Measurements from ENCODE around the gene HSD11B1L. TPM values are rescaled to one million over a fixed set of nuclear protein-coding genes. Genes with fewer than 3 reads are reported as not detected.

HSD11B1L gene
- total RNA-seq, 3 donors from 2014 or later (not counting 1 experiment from before 2014, with no cell fraction given) = 1.1 to 3.7 (median 3.0) TPM

DNA sequence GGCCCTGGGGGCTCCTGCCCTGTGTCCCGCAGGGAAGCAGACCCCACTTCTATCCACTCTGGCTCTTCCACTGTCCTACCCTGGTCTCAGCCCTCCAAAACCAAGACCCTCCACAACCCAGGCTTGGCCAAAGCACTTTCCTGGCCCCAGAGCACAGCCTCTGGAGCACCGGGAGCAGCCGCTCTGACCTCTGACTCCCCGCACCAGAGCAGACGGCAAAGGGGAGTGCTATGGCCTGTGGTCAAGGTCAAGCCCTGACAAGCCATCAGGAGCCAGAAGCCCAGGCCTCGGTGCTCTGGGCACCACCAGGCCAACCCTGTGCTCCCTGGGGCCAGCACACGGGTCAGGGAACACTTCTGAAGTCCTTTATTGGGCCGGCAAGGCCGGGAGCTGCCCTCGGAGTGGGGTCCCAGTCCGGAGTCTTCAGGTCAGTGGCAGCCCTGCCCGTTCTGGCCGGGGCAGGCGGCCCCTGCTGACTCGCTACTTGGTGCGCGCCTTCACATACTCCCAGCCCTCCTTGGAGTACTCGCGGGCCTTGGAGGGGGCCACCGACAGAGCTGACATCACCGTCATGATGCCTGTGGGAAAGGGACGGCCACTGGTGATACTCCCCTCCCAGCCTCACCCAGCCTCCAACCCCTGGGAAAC, 2.6 kb upstream of the HSD11B1L start:
- 98% methylated on average over 21 of the region's 22 CpGs for WGBS (ENCODE audit: insufficient coverage)
- H3K27ac Mint-ChIP-seq = no peak overlapping the region
- intact Hi-C loops (cut with micrococcal nuclease) = no loop called here
- TF ChIP-seq, protein P1, sequence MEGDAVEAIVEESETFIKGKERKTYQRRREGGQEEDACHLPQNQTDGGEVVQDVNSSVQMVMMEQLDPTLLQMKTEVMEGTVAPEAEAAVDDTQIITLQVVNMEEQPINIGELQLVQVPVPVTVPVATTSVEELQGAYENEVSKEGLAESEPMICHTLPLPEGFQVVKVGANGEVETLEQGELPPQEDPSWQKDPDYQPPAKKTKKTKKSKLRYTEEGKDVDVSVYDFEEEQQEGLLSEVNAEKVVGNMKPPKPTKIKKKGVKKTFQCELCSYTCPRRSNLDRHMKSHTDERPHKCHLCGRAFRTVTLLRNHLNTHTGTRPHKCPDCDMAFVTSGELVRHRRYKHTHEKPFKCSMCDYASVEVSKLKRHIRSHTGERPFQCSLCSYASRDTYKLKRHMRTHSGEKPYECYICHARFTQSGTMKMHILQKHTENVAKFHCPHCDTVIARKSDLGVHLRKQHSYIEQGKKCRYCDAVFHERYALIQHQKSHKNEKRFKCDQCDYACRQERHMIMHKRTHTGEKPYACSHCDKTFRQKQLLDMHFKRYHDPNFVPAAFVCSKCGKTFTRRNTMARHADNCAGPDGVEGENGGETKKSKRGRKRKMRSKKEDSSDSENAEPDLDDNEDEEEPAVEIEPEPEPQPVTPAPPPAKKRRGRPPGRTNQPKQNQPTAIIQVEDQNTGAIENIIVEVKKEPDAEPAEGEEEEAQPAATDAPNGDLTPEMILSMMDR (IDR thresholded peaks at IDR 0.05) = no peak
- DNase-seq (no peak), ATAC-seq (no peak)
- H3K27me3 Mint-ChIP-seq (ENCODE audit: low read depth in 2 of 2) = no peaks in the 10 kb centered on the region
- no peaks in the 10 kb centered on the region for H3K27me3 ChIP-seq (ENCODE audit: control insufficient read depth, insufficient read depth, low read length)
- no peak overlapping the region for H3K4me3 ChIP-seq (ENCODE audit: low read length)
- no peaks in the 10 kb centered on the region for H3K36me3 Mint-ChIP-seq
- no peak overlapping the region for H3K27ac ChIP-seq (ENCODE audit: low read length)
- H3K4me1 Mint-ChIP-seq = peaks cover 15 to 37% of the 10 kb centered on the region in 2 donors
- peaks cover 2% of the 10 kb centered on the region for H3K36me3 ChIP-seq (ENCODE audit: control insufficient read depth, insufficient read depth, low read length)
- no peaks in the 10 kb centered on the region for H3K9me3 ChIP-seq (ENCODE audit: control insufficient read depth, insufficient read depth, low read length)
- H3K4me3 Mint-ChIP-seq = no peak overlapping the region
- peaks cover 0 to 4% of the 10 kb centered on the region in 2 donors for H3K9me3 Mint-ChIP-seq
- H3K4me1 ChIP-seq (ENCODE audit: control insufficient read depth, insufficient read depth, low read length) = peaks cover 17% of the 10 kb centered on the region

DNA sequence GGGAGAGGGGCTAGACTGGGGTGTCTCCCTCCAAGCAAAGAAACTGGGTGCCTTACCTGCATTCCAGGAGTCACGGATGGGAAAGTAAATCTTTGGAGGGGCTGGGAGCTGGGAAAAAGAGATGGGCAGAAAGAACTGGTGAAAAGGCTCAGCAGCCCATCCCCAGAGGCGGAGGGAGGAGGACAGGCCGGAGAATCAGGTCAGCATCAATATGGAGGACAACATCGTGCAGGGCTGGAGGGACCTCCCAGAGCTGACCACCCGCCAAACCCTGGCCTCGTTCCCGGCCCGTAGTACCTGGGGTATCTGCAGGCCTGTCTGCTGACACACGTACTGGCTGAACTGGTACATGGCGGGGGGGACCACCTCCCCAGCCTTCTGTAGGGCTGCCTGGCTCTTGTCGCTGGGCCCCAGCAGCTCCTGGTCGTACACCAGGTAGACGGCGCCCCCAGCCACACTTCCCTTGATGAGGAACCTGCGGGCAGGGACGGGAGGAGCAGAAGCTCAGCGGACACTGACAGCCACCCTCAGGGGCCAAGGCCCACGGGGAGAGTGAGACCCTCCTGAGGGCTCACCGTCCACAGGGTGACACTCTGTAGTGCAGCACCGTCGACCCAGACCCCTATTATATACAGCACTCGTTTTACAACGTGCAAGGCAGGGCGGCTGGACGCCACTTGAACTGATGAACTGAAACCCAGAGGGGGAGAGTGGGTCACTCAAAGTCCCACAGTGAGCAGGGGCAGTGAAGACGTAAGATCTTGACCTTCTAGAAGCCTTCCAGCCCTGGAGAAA, 1.3 kb upstream of the HSD11B1L start:
- peak overlapping the region; percentile 99 to 100 for H3K27ac Mint-ChIP-seq
- 38% methylated on average over 26 of the region's 26 CpGs for WGBS (ENCODE audit: insufficient coverage)
- no peaks in the 10 kb centered on the region for H3K9me3 ChIP-seq (ENCODE audit: control insufficient read depth, insufficient read depth, low read length)
- TF ChIP-seq, protein P1 (IDR thresholded peaks at IDR 0.05) = no peak
- peak overlapping the region; percentile 95 for H3K4me3 ChIP-seq (ENCODE audit: low read length)
- peaks cover 17% of the 10 kb centered on the region for H3K4me1 ChIP-seq (ENCODE audit: control insufficient read depth, insufficient read depth, low read length)
- DNase-seq = no peak
- no peaks in the 10 kb centered on the region for H3K27me3 ChIP-seq (ENCODE audit: control insufficient read depth, insufficient read depth, low read length)
- H3K4me3 Mint-ChIP-seq = peak overlapping the region; percentile 98
- peak overlapping the region; percentile 97 for H3K27ac ChIP-seq (ENCODE audit: low read length)
- no peak for ATAC-seq
- H3K9me3 Mint-ChIP-seq = no peaks in the 10 kb centered on the region
- intact Hi-C loops (cut with micrococcal nuclease) = loop anchor here (1.0 to 2.0 kb wide), 4 partner anchors 11 to 111 kb away; partner anchors contain the start of genes CATSPERD, DUS3L, LONP1 and RPL36
- H3K36me3 Mint-ChIP-seq = no peaks in the 10 kb centered on the region
- peaks cover 15 to 37% of the 10 kb centered on the region in 2 donors for H3K4me1 Mint-ChIP-seq
- H3K27me3 Mint-ChIP-seq (ENCODE audit: low read depth in 2 of 2) = no peaks in the 10 kb centered on the region
- peaks cover 2% of the 10 kb centered on the region for H3K36me3 ChIP-seq (ENCODE audit: control insufficient read depth, insufficient read depth, low read length)

DNA sequence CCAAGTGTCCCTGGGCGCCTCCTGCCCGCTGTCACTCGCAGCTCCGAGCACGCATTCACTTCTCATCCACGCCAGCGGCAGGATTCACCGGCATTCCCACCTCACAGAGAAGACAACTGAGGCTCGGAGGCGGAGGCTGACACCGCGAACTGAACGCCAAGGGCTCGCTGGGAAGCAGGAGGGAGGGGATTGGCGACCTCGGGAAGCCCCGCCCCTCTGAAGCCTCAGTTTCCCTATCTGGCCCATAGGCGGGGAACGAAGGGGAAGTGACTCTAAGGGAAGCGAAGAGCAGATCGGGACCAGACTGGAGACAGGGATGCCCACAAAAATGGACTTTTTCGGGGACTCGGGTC, 767 bp upstream of the HSD11B1L start:
- ATAC-seq = no peak
- peaks cover 15 to 37% of the 10 kb centered on the region in 2 donors for H3K4me1 Mint-ChIP-seq
- peak overlapping the region; percentile 97 for H3K27ac ChIP-seq (ENCODE audit: low read length)
- peaks cover 2% of the 10 kb centered on the region for H3K36me3 ChIP-seq (ENCODE audit: control insufficient read depth, insufficient read depth, low read length)
- intact Hi-C loops (cut with micrococcal nuclease) = loop anchor here (1.0 to 2.0 kb wide), 4 partner anchors 10 to 111 kb away; partner anchors contain the start of genes CATSPERD, DUS3L, LONP1 and RPL36
- no peaks in the 10 kb centered on the region for H3K36me3 Mint-ChIP-seq
- H3K4me3 ChIP-seq (ENCODE audit: low read length) = peak overlapping the region; percentile 95
- H3K4me1 ChIP-seq (ENCODE audit: control insufficient read depth, insufficient read depth, low read length) = peaks cover 17% of the 10 kb centered on the region
- no peak for DNase-seq
- TF ChIP-seq, protein P1 (IDR thresholded peaks at IDR 0.05) = no peak
- H3K9me3 ChIP-seq (ENCODE audit: control insufficient read depth, insufficient read depth, low read length) = no peaks in the 10 kb centered on the region
- WGBS (ENCODE audit: insufficient coverage) = under 1% methylated on average over 23 of the region's 23 CpGs
- peak overlapping the region; percentile 98 for H3K4me3 Mint-ChIP-seq
- no peaks in the 10 kb centered on the region for H3K27me3 Mint-ChIP-seq (ENCODE audit: low read depth in 2 of 2)
- no peaks in the 10 kb centered on the region for H3K27me3 ChIP-seq (ENCODE audit: control insufficient read depth, insufficient read depth, low read length)
- H3K27ac Mint-ChIP-seq = peak overlapping the region; percentile 99 to 100
- H3K9me3 Mint-ChIP-seq = no peaks in the 10 kb centered on the region

Data from natural killer cell (primary cell).